Fibroblast of mammary gland (primary cell): Measurements from ENCODE around the gene HBB.
"Not testable (repeated sequence)": the region's sequence is repeated elsewhere in the genome, so short reads cannot be mapped to it uniquely, and the experiment has no call there.

Experiments
- DNase-seq: peaks from one replicate; pipeline ENCODE4 v3.0.0-alpha.2; 2010; ENCODE audit warnings: low read depth
- H3K4me3 ChIP-seq: 2 replicates; pipeline ENCODE4 v1.5.1; 2011; ENCODE audit warnings: low read depth, mild to moderate bottlenecking, low read length, moderate library complexity; ENCODE audit not compliant: control insufficient read depth
- CTCF ChIP-seq: conservative IDR thresholded peaks from 2 replicates; pipeline ENCODE4 v1.5.1; 2011; ENCODE audit warnings: low read depth, low read length, inconsistent platforms; ENCODE audit not compliant: control insufficient read depth, insufficient read depth

HBB gene

GRCh38 chr11:5266609-5267008 is 39.7 kb upstream of the HBB start:
- no peak for DNase-seq
- no peak for TF ChIP-seq CTCF
- H3K4me3 ChIP-seq = no peak overlapping the region

- DNase-seq = no peak
- TF ChIP-seq CTCF = no peak
- H3K4me3 ChIP-seq = no peak overlapping the region
These were observed 39.0 kb upstream of the HBB start for GRCh38 chr11:5265832-5266231.

- no peak overlapping the region for H3K4me3 ChIP-seq
- DNase-seq = no peak
- TF ChIP-seq CTCF = no peak
These were observed 31.8 kb upstream of the HBB start for GRCh38 chr11:5258543-5259262.

- TF ChIP-seq CTCF = no peak
- H3K4me3 ChIP-seq = no peak overlapping the region
- DNase-seq = no peak
These were observed 30.4 kb upstream of the HBB start for GRCh38 chr11:5257296-5257695.

GRCh38 chr11:5254646-5255413 is 28.0 kb upstream of the HBB start, which contains the start of gene HBG2:
Gene HBG2 (minus strand): TSS chr11:5254781. CDS start chr11:5254728, 53 bp downstream.
- DNase-seq = peak; percentile 13

GRCh38 chr11:5254023-5254422 is 27.2 kb upstream of the HBB start:
- not testable (repeated sequence) for DNase-seq, H3K4me3 ChIP-seq

More at GRCh38 chr11:5254646-5255413, 28.0 kb upstream of the HBB start, which contains the start of gene HBG2:
- not testable (repeated sequence) for H3K4me3 ChIP-seq

- not testable (repeated sequence) for DNase-seq, H3K4me3 ChIP-seq
These were observed 26.6 kb upstream of the HBB start for GRCh38 chr11:5253440-5253839.

GRCh38 chr11:5252919-5253265 is 26.0 kb upstream of the HBB start:
- no peak for TF ChIP-seq CTCF
- no peak overlapping the region for H3K4me3 ChIP-seq
- no peak for DNase-seq
